GM23338 (cell line): ENCODE data around the gene CASR. TPM values are rescaled to one million over a fixed set of nuclear protein-coding genes. Genes with fewer than 3 reads are reported as not detected.

Source experiments
- ATAC-seq: fragments of 200-7000 bp; cut with Tn5 transposase; 3 replicates; pipeline ENCODE4 v1.9.1; 2020
- DNase-seq: peaks from one replicate; pipeline ENCODE4 v3.0.0-alpha.2; 2015; ENCODE audit warnings: low spot score
- H2AFZ ChIP-seq: fragments of 200-600 bp; sonication (generic); 2 replicates; pipeline ENCODE4 v1.8.0; 2016; ENCODE audit warnings: antibody characterized with exemption, mild to moderate bottlenecking, moderate library complexity
- H3F3A ChIP-seq: fragments of 200-600 bp; sonication (generic); replicated peaks from 2 replicates; pipeline ENCODE4 v1.8.0; 2017; ENCODE audit warnings: antibody characterized with exemption, mixed run types, low read depth
- H3K27ac ChIP-seq: fragments of 200-600 bp; sonication (generic); 2 replicates; pipeline ENCODE4 v1.6.1; 2016; ENCODE audit warnings: low read depth
- H3K27me3 ChIP-seq: fragments of 200-600 bp; sonication (generic); 2 replicates; pipeline ENCODE4 v1.8.0; 2016; ENCODE audit warnings: mild to moderate bottlenecking, mixed run types, moderate library complexity; ENCODE audit not compliant: insufficient read depth
- H3K36me3 ChIP-seq: fragments of 200-600 bp; sonication (generic); 2 replicates; pipeline ENCODE4 v1.8.0; 2016; ENCODE audit warnings: mild to moderate bottlenecking; ENCODE audit not compliant: insufficient read depth
- H3K4me1 ChIP-seq: fragments of 200-600 bp; sonication (generic); 2 replicates; pipeline ENCODE4 v1.8.0; 2016; ENCODE audit warnings: mild to moderate bottlenecking, moderate library complexity; ENCODE audit not compliant: insufficient read depth
- H3K4me2 ChIP-seq: fragments of 200-600 bp; sonication (generic); 2 replicates; pipeline ENCODE4 v1.7.1; 2017; ENCODE audit warnings: mixed run types
- H3K4me3 ChIP-seq: fragments of 200-600 bp; sonication (generic); 2 replicates; pipeline ENCODE4 v1.6.1; 2016; ENCODE audit warnings: mixed run types
- H3K79me2 ChIP-seq: fragments of 200-600 bp; sonication (generic); replicated peaks from 2 replicates; pipeline ENCODE4 v1.8.0; 2017; ENCODE audit warnings: mild to moderate bottlenecking; ENCODE audit not compliant: insufficient read depth
- H3K9me2 ChIP-seq: fragments of 200-600 bp; sonication (generic); 2 replicates; pipeline ENCODE4 v1.8.0; 2017; ENCODE audit not compliant: insufficient read depth
- H4K20me1 ChIP-seq: fragments of 200-600 bp; sonication (generic); replicated peaks from 2 replicates; pipeline ENCODE4 v1.8.0; 2017; ENCODE audit warnings: mild to moderate bottlenecking; ENCODE audit not compliant: insufficient read depth
- H3K27ac Mint-ChIP-seq: 2 replicates; pipeline ENCODE4 v1.8.0; 2020; ENCODE audit warnings: inconsistent platforms, mild to moderate bottlenecking, moderate library complexity, mixed read lengths
- H3K27me3 Mint-ChIP-seq: 3 replicates; pipeline ENCODE4 v1.8.0; 2022; ENCODE audit warnings: low read depth, mild to moderate bottlenecking, moderate library complexity, mixed read lengths, inconsistent platforms; ENCODE audit not compliant: insufficient read depth, poor library complexity
- H3K36me3 Mint-ChIP-seq: 3 replicates; pipeline ENCODE4 v1.8.0; 2021; ENCODE audit warnings: low read depth, mild to moderate bottlenecking, inconsistent platforms, moderate library complexity, mixed read lengths
- H3K4me1 Mint-ChIP-seq: 3 replicates; pipeline ENCODE4 v1.8.0; 2020; ENCODE audit warnings: mild to moderate bottlenecking, inconsistent platforms, mixed read lengths
- H3K4me3 Mint-ChIP-seq: 3 replicates; pipeline ENCODE4 v1.8.0; 2021; ENCODE audit warnings: moderate library complexity, mild to moderate bottlenecking, inconsistent platforms, mixed read lengths
- H3K9me3 Mint-ChIP-seq: 3 replicates; pipeline ENCODE4 v1.8.0; 2020; ENCODE audit warnings: moderate library complexity, mild to moderate bottlenecking, inconsistent platforms, mixed read lengths
- EZH2 ChIP-seq: fragments of 200-600 bp; sonication (generic); IDR thresholded peaks from one replicate; pipeline ENCODE4 v1.8.0; 2017; ENCODE audit warnings: antibody characterized with exemption, mild to moderate bottlenecking, low read depth; ENCODE audit not compliant: unreplicated experiment
- POLR2AphosphoS5 ChIP-seq: IDR thresholded peaks from 2 replicates; pipeline ENCODE4 v1.6.1; 2016; ENCODE audit warnings: antibody characterized with exemption, low read depth
- REST ChIP-seq: IDR thresholded peaks from one replicate; pipeline ENCODE4 v1.6.1; 2018; ENCODE audit warnings: antibody characterized with exemption; ENCODE audit not compliant: unreplicated experiment
- ZNF114 ChIP-seq: fragments of 250-450 bp; sonication (Bioruptor Pico); IDR thresholded peaks from 2 replicates; pipeline ENCODE4 v1.5.0; 2020; ENCODE audit warnings: mild to moderate bottlenecking, moderate library complexity
- ZNF462 ChIP-seq: fragments of 250-450 bp; sonication (Bioruptor Pico); IDR thresholded peaks from 2 replicates; pipeline ENCODE4 v1.5.0; 2020; ENCODE audit warnings: mild to moderate bottlenecking, moderate library complexity
- polyA plus RNA-seq: library from polyadenylated mRNA; unstranded; fragments of >200 nt; fragmentation: Nextera tagmentation; extraction: Ambion mirVana; gene quantifications from 2 replicates; pipeline ENCODE4 v1.2.1, GENCODE V29; 2016
- total RNA-seq: library from RNA; depleted of rRNA; stranded (reverse); fragments of >200 nt; shearing (Covaris generic); gene quantifications from 2 replicates; pipeline ENCODE4 v1.2.3, GENCODE V29; 2014

The CASR gene
- total and polyA plus RNA-seq, 2 experiments from 2014 or later: 0.08 to 0.56 TPM

DNA sequence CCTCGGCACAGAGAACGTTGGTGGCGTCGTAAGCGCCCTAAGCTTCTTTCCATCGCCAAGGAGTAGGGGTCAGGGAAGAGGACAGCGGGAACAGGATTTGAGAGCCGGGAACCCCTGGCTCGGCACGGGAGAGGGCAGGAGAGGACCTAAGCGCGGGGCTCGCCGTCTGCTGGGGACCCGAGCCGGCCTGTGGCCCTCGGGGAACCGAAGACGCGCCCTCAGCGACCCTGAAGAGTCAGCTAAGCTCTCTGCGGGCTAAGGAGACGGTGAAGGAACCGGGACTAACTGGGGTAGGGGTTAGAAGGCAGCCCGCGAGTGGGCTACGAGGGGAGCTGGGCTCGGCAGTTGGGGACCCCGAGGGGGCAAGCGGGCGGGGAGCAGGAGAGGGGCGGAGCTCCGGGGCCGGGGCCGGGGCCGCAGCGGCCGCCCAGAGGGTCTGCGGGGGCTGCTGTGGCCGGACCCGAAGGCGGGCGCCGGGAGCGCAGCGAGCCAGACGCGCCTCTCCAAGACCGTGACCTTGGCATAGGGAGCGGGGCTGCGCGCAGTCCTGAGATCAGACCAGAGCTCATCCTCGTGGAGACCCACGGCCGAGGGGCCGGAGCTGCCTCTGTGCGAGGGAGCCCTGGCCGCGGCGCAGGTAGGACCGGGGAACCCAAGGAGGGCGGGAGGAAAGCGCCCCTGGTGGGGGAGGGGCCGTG lies 574 bp downstream of the CASR start (continued):
- TF ChIP-seq ZNF462 (CRISPR knock-in tag) (no peak), POLR2AphosphoS5 (no peak), ZNF114 (CRISPR knock-in tag) (no peak)

GRCh38 chr3:122184591-122184929 lies 1.1 kb downstream of the CASR start:
- no peaks in the 10 kb centered on the region for H3K36me3 ChIP-seq
- peak overlapping the region; percentile 98 for H2AFZ ChIP-seq
- ATAC-seq: no peak; the same call in 2 of the 3 replicates
- H3K4me1 ChIP-seq: peaks cover 10% of the 10 kb centered on the region; the same call in 1 of the 2 replicates
- peaks cover 6% of the 10 kb centered on the region; the same call in 2 of the 3 replicates for H3K4me1 Mint-ChIP-seq
- H3F3A ChIP-seq: no peaks in the 10 kb centered on the region
- no peaks in the 10 kb centered on the region for H3K79me2 ChIP-seq
- no peak for DNase-seq
- peaks cover 30% of the 10 kb centered on the region for H3K27me3 Mint-ChIP-seq
- peak overlapping the region; percentile 89 for H3K4me3 Mint-ChIP-seq
- H3K27ac ChIP-seq: no peak overlapping the region
- peaks cover 63% of the 10 kb centered on the region for H3K27me3 ChIP-seq
- H3K36me3 Mint-ChIP-seq: no peaks in the 10 kb centered on the region; the same call in 2 of the 3 replicates
- no peaks in the 10 kb centered on the region for H3K9me3 Mint-ChIP-seq
- H3K4me2 ChIP-seq: peak overlapping the region; percentile 88
- no peaks in the 10 kb centered on the region for H3K9me2 ChIP-seq
- no peaks in the 10 kb centered on the region for H4K20me1 ChIP-seq
- no peak overlapping the region for H3K27ac Mint-ChIP-seq
- H3K4me3 ChIP-seq: peak overlapping the region; percentile 84
- TF ChIP-seq ZNF462 (CRISPR knock-in tag) (no peak), REST (no peak), EZH2 (no peak)
